Germinal center (tissue), 1 donor: ENCODE data around the gene CARD8.

Experiments
- DNase-seq: peaks from one replicate; pipeline ENCODE4 v3.0.0; 2012; ENCODE audit warnings: mixed read lengths, low spot score

CARD8 gene

GRCh38 chr19:48171710-48172109, 84.0 kb downstream of the CARD8 start:
- DNase-seq: no peak

DNA sequence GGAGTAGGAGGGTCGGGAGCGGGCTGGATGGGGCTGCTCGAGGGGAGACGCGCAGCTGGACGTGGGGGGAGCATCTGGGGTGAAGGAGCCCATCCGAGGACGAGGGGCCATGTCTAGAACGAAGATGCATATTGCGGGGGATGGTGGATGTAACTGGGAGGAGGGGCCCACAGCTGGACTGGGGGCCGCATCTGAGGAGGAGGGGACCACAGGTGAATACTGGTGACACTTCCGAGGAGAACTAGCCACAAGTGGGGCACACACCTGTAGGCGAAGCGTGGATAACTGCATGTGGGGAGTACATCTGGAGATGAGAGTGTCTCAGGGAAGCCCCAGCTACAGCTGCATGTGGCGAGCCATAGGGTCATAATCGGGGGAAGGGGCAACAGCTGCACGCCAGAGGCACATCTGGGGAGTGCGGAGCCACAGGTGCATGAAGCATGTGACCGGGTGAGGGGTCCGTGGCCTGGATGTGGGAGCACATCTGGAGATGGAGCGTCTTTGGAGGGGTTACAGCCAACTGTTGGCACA, 84.8 kb downstream of the CARD8 start:
- no peak for DNase-seq

GRCh38 chr19:48169939-48170803, 85.5 kb downstream of the CARD8 start, which contains the start of the genes LIG1 and ZSWIM9:
LIG1 (minus strand) TSS chr19:48170344; CDS start chr19:48165566, 4,778 bp downstream.
ZSWIM9 (plus strand) TSS chr19:48170680; CDS start chr19:48171803, 1,123 bp downstream.
- DNase-seq: peak; percentile 94

DNA sequence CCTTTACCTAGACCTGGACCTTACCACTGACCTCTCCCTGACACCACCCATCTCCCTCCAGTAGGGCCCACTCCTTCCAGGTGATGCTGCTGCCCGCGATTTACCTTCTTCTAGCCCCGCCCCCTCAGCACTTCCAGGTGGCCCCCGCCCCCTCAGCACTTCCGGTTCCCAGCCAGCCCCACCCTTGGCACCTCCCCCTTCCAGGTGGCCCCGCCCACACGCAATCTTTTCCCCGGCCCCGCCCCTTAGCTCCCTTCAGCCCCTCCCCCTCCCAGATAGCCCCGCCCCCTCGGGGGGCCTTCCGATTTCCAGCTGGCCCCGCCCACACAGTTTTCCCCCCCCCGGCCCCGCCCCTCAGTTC, 86.2 kb downstream of the CARD8 start:
- peak; percentile 95 for DNase-seq

- no peak for DNase-seq
Observed at GRCh38 chr19:48168689-48169088, 87.0 kb downstream of the CARD8 start.

GRCh38 chr19:48158210-48158790, 97.4 kb downstream of the CARD8 start:
- no peak for DNase-seq
